8988T (cell line): ENCODE results near the gene SIK3.
A peak's percentile ranks its signal among the peaks of the same experiment; 100 is the strongest.
"Not testable (repeated sequence)": the region's sequence is repeated elsewhere in the genome, so short reads cannot be mapped to it uniquely, and the experiment has no call there.

Experiments
- DNase-seq: peaks from one replicate; pipeline ENCODE4 v3.0.0; 2011

SIK3 gene

DNA sequence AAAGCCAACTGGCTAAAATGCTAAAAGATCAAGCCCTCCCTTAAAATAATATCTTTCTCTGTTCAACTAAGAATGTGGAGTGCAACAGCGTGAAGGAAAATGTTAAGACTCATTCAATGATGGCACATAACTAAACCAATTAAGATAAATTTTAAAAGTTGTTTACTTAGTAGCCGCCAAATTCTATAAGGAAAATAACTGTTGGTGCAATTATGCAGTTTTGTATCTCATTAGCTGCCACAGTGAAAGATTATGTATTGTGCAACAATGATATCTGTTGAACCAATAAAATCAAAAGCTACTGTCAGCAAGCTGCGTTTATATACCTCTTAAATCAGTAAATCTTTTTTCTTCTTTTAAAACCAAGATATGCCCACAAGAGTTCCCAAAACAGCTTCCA, 55.5 kb downstream of the SIK3 start:
- no peak for DNase-seq

DNA sequence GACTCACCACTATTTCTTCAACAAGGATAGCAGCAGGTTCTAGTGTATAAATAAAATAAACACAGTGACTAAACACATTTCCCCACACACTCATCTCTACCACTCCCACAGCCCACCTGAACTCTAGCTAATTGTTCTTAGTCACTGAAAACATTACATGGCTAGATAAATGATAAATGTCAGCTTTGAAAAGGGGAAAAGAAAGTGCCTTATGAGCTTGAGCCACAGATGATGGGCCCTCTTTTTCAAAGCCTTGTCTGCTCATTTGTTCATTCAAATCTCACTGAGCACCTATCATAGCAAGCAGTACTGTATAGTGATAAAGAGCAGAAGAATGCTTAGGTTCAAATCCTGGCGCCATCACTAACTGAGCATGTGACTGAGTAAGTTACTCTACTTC, 58.3 kb downstream of the SIK3 start:
- DNase-seq: no peak

DNA sequence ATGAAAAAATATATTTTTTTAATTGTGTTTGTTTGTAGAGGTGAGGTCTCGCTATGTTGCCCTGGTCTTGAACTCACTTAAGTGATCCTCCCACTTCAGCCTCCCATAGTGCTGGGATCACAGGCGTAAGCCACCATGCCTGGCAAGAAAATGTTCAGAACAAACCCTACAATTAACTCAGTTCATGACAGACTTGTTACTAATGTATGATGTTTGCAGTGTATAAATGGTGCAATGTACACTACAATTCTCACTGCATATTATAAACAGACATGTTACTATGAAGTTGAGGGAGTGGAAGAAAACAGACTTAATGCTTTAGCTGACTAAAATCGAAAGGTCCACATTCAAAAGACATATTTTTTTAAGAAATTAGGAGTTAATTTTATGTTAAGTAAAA, 59.0 kb downstream of the SIK3 start:
- DNase-seq: no peak

DNA sequence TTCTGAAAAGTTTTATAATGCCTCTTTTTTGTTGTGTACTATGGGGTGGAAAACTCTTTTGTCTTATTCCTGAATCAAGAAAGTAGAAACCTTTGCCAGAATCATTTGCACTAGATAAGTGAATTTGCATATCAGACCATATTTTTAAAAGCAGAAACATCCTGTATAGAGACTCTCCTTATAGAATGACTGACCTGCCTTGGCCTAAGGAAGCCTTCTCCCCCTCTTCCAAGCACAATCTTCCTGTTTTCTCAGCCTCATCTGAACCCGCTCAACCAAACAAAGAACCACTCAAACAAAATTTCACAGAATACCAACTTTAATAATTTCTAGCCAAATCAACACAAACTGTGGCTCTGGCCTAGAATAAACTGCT, 60.3 kb downstream of the SIK3 start:
- DNase-seq: no peak

DNA sequence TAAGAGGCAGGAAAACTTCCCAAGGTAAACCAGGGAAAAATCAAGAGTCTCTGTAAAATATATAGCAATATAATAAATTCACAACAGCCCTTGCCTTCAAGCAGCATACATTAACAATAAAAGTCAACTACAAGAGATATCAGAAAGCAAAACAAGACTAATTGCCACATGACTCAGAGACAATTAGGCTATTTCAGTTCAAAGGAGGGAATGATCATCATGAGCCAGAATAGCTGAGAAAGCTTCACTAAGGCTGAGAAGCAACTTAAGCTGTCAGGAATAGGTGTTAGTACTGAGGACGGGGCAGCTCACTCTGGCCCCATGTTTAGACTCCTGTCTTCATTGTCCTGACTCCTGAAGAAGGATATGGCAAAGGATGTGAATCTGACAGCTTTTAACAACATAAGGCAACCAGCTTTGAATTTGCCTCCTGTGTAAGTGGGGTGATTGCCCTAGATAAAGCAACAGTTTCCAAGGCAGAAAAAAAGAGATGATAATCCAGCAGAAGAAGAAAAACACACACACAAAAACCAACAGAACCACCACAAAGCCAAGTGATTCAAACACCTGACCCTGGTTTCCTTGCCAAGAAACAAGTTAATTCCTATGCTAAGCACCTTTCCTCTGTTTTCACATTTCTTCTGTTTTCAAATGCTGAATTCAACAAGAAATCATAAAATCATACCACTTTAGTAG, 60.8 kb downstream of the SIK3 start:
- DNase-seq: no peak

DNA sequence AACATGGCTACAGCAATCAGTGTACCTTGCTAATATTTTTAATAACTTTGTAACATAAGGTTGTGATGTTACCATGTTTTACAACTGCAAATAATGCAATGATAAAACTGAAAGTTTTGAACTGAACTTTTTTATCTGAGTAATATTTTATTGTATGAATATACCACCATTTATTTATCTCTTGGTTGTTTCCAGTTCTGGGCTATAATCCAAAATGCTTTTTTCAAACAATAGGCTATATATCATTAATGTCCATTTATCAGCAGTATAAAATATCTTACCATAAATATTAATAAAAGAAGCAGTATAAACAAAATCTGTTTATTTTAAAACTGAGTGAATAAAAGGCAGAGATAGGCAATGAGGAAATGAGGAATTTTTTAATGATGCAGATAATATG, 63.3 kb downstream of the SIK3 start:
- DNase-seq: no peak

DNA sequence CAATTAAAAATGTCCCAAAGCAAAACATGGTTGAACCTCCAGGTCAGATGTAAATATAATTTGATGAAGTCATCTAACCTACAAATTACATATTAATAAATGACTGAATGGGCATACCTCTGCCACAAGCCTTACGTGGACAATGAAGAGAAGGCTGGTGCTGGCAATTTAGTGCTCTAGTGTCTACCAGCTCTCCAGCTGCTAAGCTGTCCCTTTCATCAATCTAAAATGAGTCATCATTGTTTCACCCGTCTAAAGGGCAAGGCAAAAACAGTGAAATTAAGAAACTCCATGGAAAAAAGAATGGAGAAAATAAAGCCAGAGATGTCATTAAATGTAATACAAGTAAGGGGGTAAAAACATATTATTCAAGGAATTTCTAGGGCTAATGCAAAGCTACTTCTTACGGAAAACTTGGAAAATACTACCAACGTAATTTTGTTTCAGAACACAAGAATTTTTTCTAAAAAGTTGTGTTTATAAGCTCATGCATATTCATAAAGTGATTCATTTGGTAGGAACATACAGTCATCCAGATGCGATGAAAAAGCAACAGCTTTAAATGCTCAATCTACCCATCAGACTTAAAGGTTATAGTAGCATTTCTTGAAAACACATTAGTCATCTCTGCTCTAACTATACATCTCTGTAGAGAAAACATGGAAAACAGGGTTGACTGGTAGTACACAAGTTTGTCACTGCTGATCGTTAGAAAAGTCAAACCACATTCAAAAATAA, 71.5 kb downstream of the SIK3 start:
- DNase-seq: no peak

DNA sequence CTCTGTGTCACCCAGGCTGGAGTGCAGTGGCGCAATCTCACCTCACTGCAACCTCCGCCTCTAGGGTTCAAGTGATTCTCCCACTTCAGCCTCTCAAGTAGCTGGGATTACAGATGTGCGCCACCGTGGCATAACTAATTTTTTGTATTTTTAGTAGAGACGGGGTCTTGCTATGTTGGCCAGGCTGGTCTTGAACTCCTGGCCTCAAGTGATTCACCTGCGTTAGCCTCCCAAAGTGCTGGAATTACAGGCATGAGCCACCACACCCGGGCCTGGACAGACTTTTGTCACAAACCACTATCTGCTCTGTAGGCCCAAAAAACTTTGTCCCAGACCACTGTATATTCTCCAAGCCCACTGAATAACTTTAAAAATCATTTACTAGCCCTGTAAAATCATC, 74.5 kb downstream of the SIK3 start:
- DNase-seq: not testable (repeated sequence)

DNA sequence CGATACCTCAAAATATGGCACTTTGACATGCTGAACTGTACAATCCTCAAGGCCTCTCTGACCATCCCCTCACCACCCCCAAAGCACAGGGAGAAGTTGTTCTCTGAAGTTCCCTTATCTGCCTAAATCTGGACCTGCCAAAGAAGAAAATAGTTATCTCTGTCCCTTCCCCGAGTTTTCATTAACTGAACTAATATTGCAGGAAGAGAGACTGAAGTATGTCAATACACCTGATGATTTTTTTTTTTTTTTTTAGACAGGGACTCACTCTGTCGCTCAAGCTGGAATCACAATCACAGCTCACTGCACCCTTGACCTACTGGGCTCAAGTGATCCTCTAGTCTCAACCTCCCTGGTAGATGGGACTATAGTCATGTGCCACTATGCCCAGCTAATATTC, 75.0 kb downstream of the SIK3 start:
- DNase-seq: no peak

DNA sequence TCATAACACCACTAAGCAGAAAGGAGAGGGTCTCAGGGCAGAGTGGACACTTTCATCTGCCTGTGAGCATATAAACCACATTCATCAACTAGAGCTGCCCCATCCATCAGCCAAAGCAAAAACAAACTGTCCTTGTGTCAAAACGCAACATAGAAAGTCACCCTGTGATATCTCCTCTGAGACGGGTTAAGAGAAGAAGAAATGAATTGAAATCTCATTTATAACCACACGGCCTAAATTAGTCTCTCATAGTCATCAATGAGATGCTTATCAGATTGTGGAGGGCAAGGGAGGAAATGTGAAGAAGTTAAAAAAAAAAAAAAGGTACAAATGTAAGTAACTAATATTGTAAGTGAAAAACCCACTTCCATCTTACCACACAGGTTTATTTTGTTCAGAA, 75.7 kb downstream of the SIK3 start:
- DNase-seq: no peak

DNA sequence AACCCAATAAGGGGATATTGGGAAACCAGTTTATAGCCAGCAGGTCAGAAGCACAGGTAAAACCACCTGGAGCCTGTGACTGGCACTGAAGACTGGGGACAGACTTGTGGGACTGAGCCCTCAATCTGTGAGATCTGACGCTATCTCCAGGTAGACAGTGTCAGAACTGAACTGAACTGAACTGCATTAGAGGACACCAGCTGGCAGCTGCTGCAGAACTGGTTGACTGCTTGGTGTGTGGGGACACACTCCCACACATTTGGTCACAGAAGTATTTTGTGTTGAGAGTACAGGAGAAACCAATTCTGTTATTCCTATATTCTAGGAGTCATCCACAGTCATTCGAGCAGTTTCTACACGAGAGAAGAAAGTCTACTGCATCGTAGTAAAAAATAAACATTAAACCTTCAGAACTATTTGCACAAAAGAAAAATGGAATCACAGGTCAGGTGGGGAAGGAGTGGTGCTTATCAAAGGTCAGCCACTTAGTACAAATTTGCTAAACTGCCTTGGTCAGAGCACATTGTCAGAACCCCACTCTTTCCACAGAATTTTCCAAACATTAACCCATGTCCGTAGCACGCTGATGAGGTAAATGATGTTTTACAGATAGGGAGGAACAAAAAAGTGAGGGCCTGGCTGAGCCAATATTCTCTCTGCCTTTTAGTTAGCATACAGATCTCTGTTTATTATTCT, 77.2 kb downstream of the SIK3 start:
- DNase-seq: no peak

DNA sequence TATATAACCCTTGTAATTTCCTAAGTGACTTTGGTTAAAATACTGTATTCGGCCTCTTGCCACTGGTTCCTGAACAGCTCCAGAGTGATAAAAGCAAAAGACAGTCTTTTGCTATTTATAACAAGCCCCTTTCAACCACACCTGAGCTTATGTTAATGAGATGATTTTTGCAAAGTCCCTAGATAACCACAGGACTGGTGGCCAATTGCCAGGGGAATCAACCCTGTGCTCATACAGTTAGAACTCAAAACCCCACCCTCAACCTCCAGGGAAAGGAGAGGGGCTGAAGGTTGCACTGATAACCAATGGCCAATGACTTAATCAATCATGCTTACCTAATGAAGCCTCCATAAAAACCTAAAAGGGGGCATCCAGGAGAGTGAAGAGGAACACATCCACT, 77.9 kb downstream of the SIK3 start:
- no peak for DNase-seq

DNA sequence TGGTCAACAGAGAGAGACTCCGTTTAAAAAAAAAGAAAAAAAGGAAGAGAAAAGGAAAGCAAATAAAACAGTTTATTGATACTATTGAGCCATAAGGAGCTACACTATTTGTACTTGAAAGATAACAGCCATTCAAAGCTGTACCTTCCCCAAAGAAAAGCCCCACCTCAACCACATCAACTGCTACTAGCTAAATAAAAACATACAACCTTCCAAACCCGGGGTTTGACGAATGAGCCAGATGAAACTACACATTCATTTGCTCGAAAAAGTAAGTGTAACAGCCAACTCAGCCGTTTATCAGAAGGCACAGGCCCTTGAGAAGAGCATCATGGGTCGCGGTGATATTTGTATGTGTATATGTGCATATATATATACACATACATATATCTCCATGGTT, 78.4 kb downstream of the SIK3 start:
- no peak for DNase-seq

DNA sequence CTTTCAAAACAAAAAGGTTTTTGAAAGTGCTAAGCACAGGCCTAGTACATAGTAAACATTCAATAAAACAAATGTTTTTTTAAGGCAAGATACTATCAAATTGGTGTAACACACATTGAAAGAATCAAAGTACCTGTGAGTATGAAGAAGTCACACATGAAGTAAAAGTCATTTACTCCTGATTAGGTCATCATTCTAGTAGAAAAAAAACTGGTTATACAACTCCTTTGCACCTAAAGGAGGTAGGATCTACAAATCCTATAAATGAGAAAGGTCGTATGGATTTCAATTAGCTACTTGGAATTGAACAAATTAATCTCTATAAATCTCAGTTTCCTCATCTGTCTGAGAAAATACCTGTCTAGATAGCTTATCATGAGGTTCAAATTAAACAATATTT, 80.8 kb downstream of the SIK3 start:
- DNase-seq: no peak

DNA sequence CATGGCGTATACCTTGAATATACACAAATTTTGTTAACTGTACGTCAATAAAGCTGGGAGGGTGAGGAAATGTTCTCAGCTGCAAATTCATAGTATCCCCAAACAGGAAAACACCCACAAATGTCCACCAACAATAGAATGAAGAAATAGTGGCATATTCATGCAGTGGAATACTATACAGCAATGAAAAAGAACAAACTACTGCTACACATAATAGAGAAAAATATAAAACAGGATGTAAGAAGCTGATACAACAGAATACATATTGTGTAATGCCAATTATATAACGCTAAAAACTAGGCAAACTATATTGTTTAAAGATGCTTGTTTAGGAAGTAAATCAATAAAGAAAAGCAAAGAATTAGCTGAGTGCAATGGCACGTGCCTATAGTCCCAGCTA, 81.5 kb downstream of the SIK3 start:
- DNase-seq: no peak

DNA sequence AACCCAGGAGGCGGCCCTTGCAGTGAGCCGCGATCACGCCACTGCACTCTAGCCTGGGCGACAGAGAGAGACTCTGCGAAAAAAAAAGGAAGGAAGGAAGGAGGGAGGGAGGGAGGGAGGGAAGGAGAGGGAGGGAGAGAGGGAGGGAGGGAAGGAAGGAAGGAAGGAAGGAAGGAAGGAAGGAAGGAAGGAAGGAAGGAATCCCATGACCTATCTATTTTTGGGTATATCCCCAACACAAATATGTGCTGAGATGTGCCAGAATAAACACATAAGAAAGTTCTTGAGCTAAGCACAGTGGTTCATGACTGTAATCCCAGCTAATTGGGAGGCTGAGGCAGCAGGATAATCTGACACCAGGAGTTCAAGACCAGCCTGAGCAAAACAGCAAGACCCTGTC, 82.0 kb downstream of the SIK3 start:
- DNase-seq: no peak

DNA sequence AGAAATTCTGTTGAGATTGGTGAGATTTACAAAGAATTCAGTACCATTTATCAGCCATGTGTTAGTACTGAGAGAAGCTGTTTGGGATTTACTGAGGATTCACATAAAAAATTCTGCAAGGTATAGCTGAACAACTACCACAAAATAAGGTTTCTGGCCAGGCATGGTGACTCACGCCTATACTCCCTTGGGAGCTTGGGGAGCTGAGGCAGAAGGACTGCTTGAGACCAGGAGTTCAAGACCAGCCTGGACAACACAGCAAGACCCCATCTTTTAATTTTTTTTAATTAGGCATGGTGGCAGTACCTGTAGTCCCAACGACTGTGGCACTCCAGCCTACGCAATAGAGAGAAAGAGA, 86.7 kb downstream of the SIK3 start:
- no peak for DNase-seq

DNA sequence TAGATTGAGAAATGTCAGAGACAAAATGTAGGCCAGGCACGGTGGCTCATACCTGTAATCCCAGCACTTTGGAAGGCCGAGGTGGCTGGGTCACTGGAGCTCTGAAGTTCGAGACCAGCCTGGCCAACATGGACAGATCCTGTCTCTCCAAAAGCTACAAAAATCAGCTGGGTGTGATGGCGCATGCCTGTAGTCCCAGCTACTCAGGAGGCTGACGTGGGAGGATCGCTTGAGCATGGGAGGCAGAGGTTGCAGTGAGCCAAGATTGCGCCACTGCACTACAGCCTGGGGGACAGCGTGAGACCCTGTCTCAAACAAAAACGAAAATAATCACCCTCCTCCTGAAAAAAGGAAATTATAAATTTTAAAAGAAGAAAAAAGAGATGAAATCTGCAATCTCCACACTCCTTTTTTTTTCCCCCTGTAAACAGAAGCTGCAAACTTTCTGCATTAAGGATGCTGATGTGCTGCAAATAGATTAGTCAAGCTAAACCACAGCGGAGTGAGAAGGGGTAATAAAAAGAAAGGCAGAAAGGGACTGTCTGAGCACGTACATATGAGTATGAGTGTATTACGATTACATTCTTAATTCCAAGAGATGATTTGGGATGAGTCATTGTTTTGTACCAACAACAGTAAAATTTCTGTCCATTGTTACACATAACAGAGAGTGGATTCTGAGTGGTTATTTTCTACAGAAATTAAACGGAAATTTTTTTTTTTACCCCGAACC, 87.3 kb downstream of the SIK3 start:
- peak; percentile 22 for DNase-seq

DNA sequence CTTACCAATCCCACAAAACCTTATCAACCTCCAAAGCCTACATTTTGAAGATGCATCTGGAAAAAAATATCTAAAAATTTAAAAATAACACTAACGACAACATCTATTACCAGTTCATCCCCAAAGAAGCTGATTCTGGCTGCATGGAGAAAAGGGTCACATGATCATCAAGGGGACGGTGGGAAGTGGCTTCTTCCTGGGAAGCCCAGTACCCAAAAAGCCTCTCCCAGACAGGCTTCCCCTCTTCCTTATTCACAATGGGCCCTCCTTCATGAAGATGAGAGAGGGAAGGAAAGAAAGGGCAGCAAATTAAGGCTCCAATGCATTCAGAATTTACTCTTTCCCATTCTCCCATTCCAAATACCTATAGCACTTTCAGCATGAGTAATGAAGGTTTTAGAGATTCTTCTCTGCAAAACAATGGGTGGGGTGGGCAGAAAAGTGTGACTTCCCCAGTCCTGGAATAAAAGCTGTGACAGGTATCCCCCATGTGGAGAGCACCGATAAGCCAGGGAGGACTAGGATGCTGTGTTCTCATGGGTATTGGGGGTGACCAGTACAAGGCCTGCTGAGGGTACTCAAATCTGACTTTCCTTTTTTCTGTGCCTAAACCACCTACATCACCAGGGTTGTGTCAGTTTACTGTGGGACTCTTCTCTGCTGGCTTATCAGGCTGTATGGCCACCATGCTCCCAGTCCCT, 88.2 kb downstream of the SIK3 start:
- DNase-seq: no peak

DNA sequence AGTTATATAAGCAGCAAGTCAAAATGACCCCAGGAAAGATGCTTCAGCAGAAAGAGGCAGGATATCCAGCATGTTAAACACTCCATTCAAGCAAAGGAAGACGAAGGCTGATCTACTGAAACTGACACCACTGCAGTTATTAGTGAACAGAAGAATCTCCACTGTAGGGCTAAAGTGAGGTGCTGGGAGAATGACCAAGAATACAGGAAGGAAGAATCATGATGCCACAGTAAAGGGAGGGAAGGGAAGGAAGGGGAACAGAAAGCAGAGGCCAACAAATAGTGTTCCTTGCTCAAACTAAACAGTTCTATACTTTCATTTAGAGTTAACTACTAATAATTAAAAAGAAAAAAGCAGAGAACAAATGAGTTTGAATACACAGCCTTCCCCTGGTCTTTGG, 92.5 kb downstream of the SIK3 start:
- no peak for DNase-seq

DNA sequence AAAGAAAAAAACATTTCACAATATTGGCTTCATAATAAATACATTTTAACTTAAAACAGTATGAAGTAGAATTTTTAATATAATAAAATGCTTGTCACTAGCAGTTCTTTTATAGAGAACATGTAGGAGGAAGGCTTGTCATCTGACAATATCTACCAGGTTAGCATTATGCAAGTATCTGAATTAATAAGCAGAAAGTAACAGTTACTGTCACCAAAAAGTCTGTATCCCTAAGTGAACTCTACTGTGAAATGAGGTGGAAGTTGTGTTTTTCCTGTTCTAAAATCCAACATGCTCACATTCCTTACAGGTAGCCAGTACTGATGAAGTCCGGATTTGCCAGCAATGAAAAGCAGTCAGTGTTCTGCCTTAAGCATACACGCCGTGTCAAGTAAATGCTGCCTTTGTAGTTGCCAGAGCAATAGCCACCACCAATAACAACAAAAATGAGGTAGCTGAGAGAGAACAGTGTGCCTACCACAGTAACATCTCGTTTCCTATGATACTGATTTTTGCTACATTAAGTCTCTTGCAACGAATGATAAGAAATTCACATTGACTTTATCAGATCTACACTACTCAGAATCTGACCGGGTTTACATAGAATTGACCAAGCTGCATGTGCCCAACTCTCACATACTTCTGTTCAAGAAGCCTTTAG, 95.5 kb downstream of the SIK3 start:
- no peak for DNase-seq

DNA sequence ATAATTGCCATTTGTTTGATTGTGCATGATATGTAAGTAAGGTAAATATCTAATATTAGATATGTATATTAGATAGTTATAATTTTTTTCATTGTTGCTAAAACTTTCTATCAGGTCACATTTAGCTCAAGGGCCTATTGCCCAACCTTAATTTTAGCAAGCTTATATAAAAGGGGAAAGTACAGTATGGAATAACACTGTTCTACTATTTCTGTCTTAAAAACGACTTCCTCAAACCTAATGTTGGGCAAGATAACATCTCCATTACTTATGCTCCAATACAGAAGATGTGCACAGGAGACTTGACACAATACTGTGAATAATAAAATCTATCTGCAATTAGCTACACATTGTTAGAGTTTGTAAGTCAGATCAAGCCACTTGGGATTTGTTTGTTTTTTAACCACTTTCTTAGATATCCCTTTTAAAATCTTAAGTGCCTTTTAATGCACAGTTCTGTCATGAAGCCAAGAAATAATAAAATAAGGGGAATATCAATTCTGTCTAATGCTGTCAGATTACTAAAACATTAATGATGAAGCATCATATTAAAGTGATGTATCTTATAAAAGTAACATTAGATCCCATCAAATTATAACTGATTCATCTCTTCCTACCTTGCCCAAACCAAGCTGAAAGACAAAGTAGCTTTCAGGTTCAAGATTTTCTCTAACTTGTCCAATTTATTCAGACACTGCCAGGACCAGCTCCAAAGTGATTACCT, 98.1 kb downstream of the SIK3 start:
- DNase-seq: no peak
